Uterus (tissue), 2 donors: ENCODE data around the gene CIB2.

Experiments
- CTCF ChIP-seq, 4 experiments: fragments of 200-600 bp in 2 of 4; fragments of 450-650 bp in 2 of 4; sonication (generic) in 2 of 4; IDR thresholded peaks; one replicate each; pipeline ENCODE4 v1.5.1; 2016 to 2019; ENCODE audit warnings: antibody characterized with exemption in 4 of 4, mild to moderate bottlenecking in 2 of 4, moderate library complexity in 1 of 4
- POLR2A ChIP-seq, 2 donors: fragments of 450-650 bp; IDR thresholded peaks; one replicate each; pipeline ENCODE4 v1.6.1; 2016; ENCODE audit warnings: antibody characterized with exemption in 2 of 2, mild to moderate bottlenecking in 1 of 2, moderate library complexity in 1 of 2

- TF ChIP-seq CTCF (IDR thresholded peaks at IDR 0.05) (no peak), POLR2A (IDR thresholded peaks at IDR 0.05) (no peak)
Observed at GRCh38 chr15:78100886-78101285, 30.4 kb downstream of the CIB2 start.
